HCT116 (cell line): Measurements from ENCODE around the gene ELANE. TPM values are rescaled to one million over a fixed set of nuclear protein-coding genes. Genes with fewer than 3 reads are reported as not detected.

Source experiments
- ATAC-seq: fragments of 200-7000 bp; cut with Tn5 transposase; 2 replicates; pipeline ENCODE4 v1.9.1; 2020; ENCODE audit warnings: mild to moderate bottlenecking, moderate library complexity
- BruUV-seq: library from RNA; stranded (reverse); fragments of 400-500 nt; replicated peaks from 2 replicates; lab custom pipeline; 2021; lab: Mats Ljungman, UMichigan
- CTCF ChIA-PET: fragments of 300-600 bp; sonication (Branson Sonifier 250); formaldehyde crosslinking; loops from one replicate; lab custom pipeline; 2021; ENCODE audit warnings: antibody characterized with exemption; lab: Charles Lee
- POLR2A ChIA-PET: fragments of 300-600, 350-600 bp; sonication (Branson Sonifier 250); formaldehyde crosslinking; loops from one replicate; lab custom pipeline; 2021; ENCODE audit warnings: antibody characterized with exemption; lab: Charles Lee
- RAD21 ChIA-PET, 2 experiments: fragments of 300-600 bp; sonication (Branson Sonifier 250); formaldehyde crosslinking; loops; one replicate each; lab custom pipeline; 2023; ENCODE audit warnings: low total read pairs in 2 of 2; ENCODE audit not compliant: uncharacterized antibody in 2 of 2, unreplicated experiment in 2 of 2, low non-redundant PET in 1 of 2; lab: Charles Lee
- DNase-seq: peaks from one replicate; pipeline ENCODE4 v3.0.0-alpha.2; 2010; ENCODE audit warnings: low read depth, low spot score
- H2AFZ ChIP-seq: fragments of 200-600 bp; shearing (Covaris generic), sonication (generic); 2 replicates; pipeline ENCODE4 v1.6.1; 2017; ENCODE audit warnings: low read depth, mixed run types, mixed read lengths, antibody characterized with exemption, low read length; ENCODE audit not compliant: poor library complexity, severe bottlenecking
- H3K27ac ChIP-seq: 2 replicates; pipeline ENCODE4 v1.5.1; 2012; ENCODE audit warnings: low read depth, low read length
- H3K27me3 ChIP-seq: fragments of 200-600 bp; sonication (generic); 2 replicates; pipeline ENCODE4 v1.6.1; 2016; ENCODE audit warnings: mixed run types, low read length, mixed read lengths; ENCODE audit not compliant: insufficient read depth
- H3K36me3 ChIP-seq, 2 experiments: fragments of 200-500 bp in 1 of 2; fragments of 200-600 bp in 1 of 2; sonication (Bioruptor generic) in 1 of 2; sonication (generic) in 1 of 2; 2 replicates each; pipeline versions ENCODE4 v1.5.1 to v1.6.1; 2014 to 2016; ENCODE audit warnings: low read length in 2 of 2, inconsistent platforms in 1 of 2, mixed read lengths in 1 of 2, mixed run types in 1 of 2; ENCODE audit not compliant: insufficient read depth in 2 of 2, control insufficient read depth in 1 of 2
- H3K4me1 ChIP-seq, 2 experiments: fragments of 200-600 bp in 1 of 2; sonication (generic) in 1 of 2; 2 replicates each; pipeline versions ENCODE4 v1.5.1 to v1.6.1; 2012 to 2017; ENCODE audit warnings: low read length in 2 of 2, inconsistent platforms in 1 of 2, mild to moderate bottlenecking in 1 of 2, mixed read lengths in 1 of 2, mixed run types in 1 of 2, moderate library complexity in 1 of 2; ENCODE audit not compliant: insufficient read depth in 2 of 2, control insufficient read depth in 1 of 2
- H3K4me2 ChIP-seq: fragments of 200-600 bp; sonication (generic); 2 replicates; pipeline ENCODE4 v1.6.1; 2017; ENCODE audit warnings: mixed run types, low read length, mixed read lengths
- H3K4me3 ChIP-seq, 2 experiments: fragments of 200-600 bp in 1 of 2; sonication (generic) in 1 of 2; replicated peaks in 1 of 2; 2 replicates each; pipeline ENCODE4 v1.5.1; 2011 to 2016; ENCODE audit warnings: low read length in 2 of 2, control low read depth in 1 of 2, low read depth in 1 of 2, mild to moderate bottlenecking in 1 of 2, mixed read lengths in 1 of 2, mixed run types in 1 of 2
- H3K79me2 ChIP-seq: fragments of 200-600 bp; sonication (generic); 2 replicates; pipeline ENCODE4 v1.6.1; 2017; ENCODE audit warnings: mild to moderate bottlenecking, mixed run types, low read length, moderate library complexity, mixed read lengths; ENCODE audit not compliant: insufficient read depth
- H3K9ac ChIP-seq: fragments of 200-600 bp; sonication (generic); 2 replicates; pipeline ENCODE4 v1.6.1; 2016; ENCODE audit warnings: low read length, mixed read lengths
- H3K9me2 ChIP-seq: fragments of 200-600 bp; sonication (generic), shearing (Covaris generic); 2 replicates; pipeline ENCODE4 v1.6.1; 2017; ENCODE audit warnings: mixed run types, mild to moderate bottlenecking, moderate library complexity; ENCODE audit not compliant: insufficient read depth
- H3K9me3 ChIP-seq, 2 experiments: fragments of 200-500 bp in 1 of 2; fragments of 200-600 bp in 1 of 2; sonication (Bioruptor generic) in 1 of 2; sonication (generic) in 1 of 2; 2 replicates each; pipeline ENCODE4 v1.6.1; 2014 to 2017; ENCODE audit warnings: low read length in 2 of 2, mixed read lengths in 2 of 2, inconsistent platforms in 1 of 2, low read depth in 1 of 2, mild to moderate bottlenecking in 1 of 2, mixed run types in 1 of 2, moderate library complexity in 1 of 2; ENCODE audit not compliant: control insufficient read depth in 1 of 2, insufficient read depth in 1 of 2
- H4K20me1 ChIP-seq: fragments of 200-600 bp; sonication (generic), shearing (Covaris generic); 2 replicates; pipeline ENCODE4 v1.6.1; 2017; ENCODE audit warnings: mixed run types, mild to moderate bottlenecking, moderate library complexity; ENCODE audit not compliant: insufficient read depth
- CBX3 ChIP-seq: IDR thresholded peaks from 2 replicates; pipeline ENCODE4 v1.6.1; 2012; ENCODE audit warnings: low read depth
- EGR1 ChIP-seq: IDR thresholded peaks from 2 replicates; pipeline ENCODE4 v1.6.1; 2012; ENCODE audit warnings: low read depth
- ELF1 ChIP-seq: IDR thresholded peaks from 2 replicates; pipeline ENCODE4 v1.6.1; 2012; ENCODE audit warnings: low read depth, borderline replicate concordance
- EZH2 ChIP-seq: fragments of 200-600 bp; sonication (generic); IDR thresholded peaks from 2 replicates; pipeline ENCODE4 v1.6.1; 2017; ENCODE audit warnings: antibody characterized with exemption, mixed run types
- FOSL1 ChIP-seq: IDR thresholded peaks from 2 replicates; pipeline ENCODE4 v1.6.1; 2012; ENCODE audit warnings: low read depth
- JUND ChIP-seq: IDR thresholded peaks from 2 replicates; pipeline ENCODE4 v1.6.1; 2012
- POLR2A ChIP-seq: IDR thresholded peaks from 2 replicates; pipeline ENCODE4 v1.7.0; 2011; ENCODE audit warnings: borderline replicate concordance; ENCODE audit not compliant: insufficient read depth, insufficient read length; ENCODE audit errors: extremely low read depth
- RAD21 ChIP-seq: IDR thresholded peaks from 2 replicates; pipeline ENCODE4 v1.6.1; 2012; ENCODE audit warnings: low read depth, mild to moderate bottlenecking
- SIN3A ChIP-seq: IDR thresholded peaks from 2 replicates; pipeline ENCODE4 v1.6.1; 2012; ENCODE audit warnings: low read depth
- SP1 ChIP-seq: IDR thresholded peaks from 2 replicates; pipeline ENCODE4 v1.6.1; 2012; ENCODE audit warnings: low read depth
- SRF ChIP-seq: IDR thresholded peaks from 2 replicates; pipeline ENCODE4 v1.6.1; 2012; ENCODE audit warnings: low read depth
- TCF7L2 ChIP-seq: IDR thresholded peaks from 2 replicates; pipeline ENCODE4 v1.7.0; 2011; ENCODE audit warnings: borderline replicate concordance, inconsistent platforms; ENCODE audit not compliant: insufficient read depth, insufficient read length; ENCODE audit errors: extremely low read depth
- YY1 ChIP-seq: IDR thresholded peaks from 2 replicates; pipeline ENCODE4 v1.6.1; 2011; ENCODE audit warnings: low read length, low read depth, moderate library complexity, mild to moderate bottlenecking; ENCODE audit not compliant: insufficient replicate concordance; ENCODE audit errors: extremely low read depth
- ZBTB33 ChIP-seq: IDR thresholded peaks from 2 replicates; pipeline ENCODE4 v1.6.1; 2011; ENCODE audit warnings: mild to moderate bottlenecking, low read length, moderate library complexity; ENCODE audit not compliant: insufficient replicate concordance; ENCODE audit errors: extremely low read depth
- intact Hi-C: fragments of 100-400 bp; cut with micrococcal nuclease; formaldehyde crosslinking; loops from 2 replicates; pipeline ENCODE4 v1.10.0; 2022
- total RNA-seq: library from RNA; stranded (reverse); gene quantifications from one replicate; pipeline ENCODE4 v1.2.1, GENCODE V29; 2021; ENCODE audit not compliant: unreplicated experiment
- TF ChIP-seq, protein P1 (sequence below): IDR thresholded peaks from 2 replicates; pipeline ENCODE4 v1.6.1; 2012; ENCODE audit warnings: low read depth
- TF ChIP-seq, protein P2 (sequence below): IDR thresholded peaks from 2 replicates; pipeline ENCODE4 v1.6.1; 2012

Gene ELANE
- total RNA-seq, 1 experiment from 2014 or later, result not detected

GRCh38 chr19:858868-859843 is 7.1 kb downstream of the ELANE start, which contains the start of gene CFD (continued):
- TF ChIP-seq, protein P1, sequence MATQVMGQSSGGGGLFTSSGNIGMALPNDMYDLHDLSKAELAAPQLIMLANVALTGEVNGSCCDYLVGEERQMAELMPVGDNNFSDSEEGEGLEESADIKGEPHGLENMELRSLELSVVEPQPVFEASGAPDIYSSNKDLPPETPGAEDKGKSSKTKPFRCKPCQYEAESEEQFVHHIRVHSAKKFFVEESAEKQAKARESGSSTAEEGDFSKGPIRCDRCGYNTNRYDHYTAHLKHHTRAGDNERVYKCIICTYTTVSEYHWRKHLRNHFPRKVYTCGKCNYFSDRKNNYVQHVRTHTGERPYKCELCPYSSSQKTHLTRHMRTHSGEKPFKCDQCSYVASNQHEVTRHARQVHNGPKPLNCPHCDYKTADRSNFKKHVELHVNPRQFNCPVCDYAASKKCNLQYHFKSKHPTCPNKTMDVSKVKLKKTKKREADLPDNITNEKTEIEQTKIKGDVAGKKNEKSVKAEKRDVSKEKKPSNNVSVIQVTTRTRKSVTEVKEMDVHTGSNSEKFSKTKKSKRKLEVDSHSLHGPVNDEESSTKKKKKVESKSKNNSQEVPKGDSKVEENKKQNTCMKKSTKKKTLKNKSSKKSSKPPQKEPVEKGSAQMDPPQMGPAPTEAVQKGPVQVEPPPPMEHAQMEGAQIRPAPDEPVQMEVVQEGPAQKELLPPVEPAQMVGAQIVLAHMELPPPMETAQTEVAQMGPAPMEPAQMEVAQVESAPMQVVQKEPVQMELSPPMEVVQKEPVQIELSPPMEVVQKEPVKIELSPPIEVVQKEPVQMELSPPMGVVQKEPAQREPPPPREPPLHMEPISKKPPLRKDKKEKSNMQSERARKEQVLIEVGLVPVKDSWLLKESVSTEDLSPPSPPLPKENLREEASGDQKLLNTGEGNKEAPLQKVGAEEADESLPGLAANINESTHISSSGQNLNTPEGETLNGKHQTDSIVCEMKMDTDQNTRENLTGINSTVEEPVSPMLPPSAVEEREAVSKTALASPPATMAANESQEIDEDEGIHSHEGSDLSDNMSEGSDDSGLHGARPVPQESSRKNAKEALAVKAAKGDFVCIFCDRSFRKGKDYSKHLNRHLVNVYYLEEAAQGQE, result no peak
- no peak for TF ChIP-seq EZH2
- no peak for TF ChIP-seq TCF7L2

DNA sequence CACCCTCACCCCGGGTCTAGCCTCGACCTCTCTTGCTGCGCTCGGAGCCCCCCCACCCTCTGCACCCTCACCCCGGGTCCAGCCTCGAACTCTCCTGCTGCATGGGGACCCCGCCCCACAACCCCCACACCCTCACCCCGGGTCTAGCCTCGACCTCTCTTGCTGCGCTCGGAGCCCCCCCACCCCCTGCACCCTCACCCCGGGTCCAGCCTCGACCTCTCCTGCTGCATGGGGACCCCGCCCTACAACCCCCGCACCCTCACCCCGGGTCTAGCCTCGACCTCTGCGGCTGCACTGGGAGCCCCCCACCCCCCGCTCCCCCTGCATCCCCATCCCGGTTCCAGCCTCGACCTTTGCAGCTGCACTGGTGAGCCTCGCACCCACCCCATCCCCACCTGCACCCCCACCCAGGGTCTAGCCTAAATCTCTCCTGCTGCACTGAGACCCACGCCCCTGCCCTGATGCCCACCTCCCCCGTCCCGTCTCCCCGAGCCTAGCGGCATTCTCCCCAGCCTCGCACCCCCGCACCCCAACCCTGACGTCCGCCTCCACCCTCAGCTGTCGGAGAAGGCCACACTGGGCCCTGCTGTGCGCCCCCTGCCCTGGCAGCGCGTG is 9.1 kb downstream of the ELANE start:
- Histone ChIP-seq H3K36me3 (no peaks in the 10 kb centered on the region; a peak in 1 of 4 replicates), H3K9me3 (no peaks in the 10 kb centered on the region), H3K4me1 (peaks cover 14 to 32% of the 10 kb centered on the region in 2 experiments), H3K79me2 (no peaks in the 10 kb centered on the region), H4K20me1 (no peaks in the 10 kb centered on the region), H3K27me3 (no peaks in the 10 kb centered on the region), H3K9ac (peak overlapping the region; percentile 83), H3K4me3 (peak overlapping the region; percentile 71 to 78), H3K9me2 (no peaks in the 10 kb centered on the region), H3K27ac (peak overlapping the region; percentile 96), H3K4me2 (peak overlapping the region; percentile 88), H2AFZ (no peak overlapping the region)
- POLR2A ChIA-PET, result no interaction called here
- BruUV-seq, result no TSS peak
- DNase-seq (no peak), ATAC-seq (no peak)
- TF ChIP-seq ZBTB33 (no peak), RAD21 (no peak), EGR1 (no peak), JUND (no peak), SIN3A (no peak), YY1 (no peak), FOSL1 (no peak), POLR2A (no peak), CBX3 (no peak), TCF7L2 (no peak), ELF1 (no peak), SRF (no peak), EZH2 (no peak), SP1 (no peak)
- TF ChIP-seq, protein P2, sequence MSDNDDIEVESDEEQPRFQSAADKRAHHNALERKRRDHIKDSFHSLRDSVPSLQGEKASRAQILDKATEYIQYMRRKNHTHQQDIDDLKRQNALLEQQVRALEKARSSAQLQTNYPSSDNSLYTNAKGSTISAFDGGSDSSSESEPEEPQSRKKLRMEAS, result no peak
- RAD21 ChIA-PET, result interaction anchor here in 1 of 2 experiments (0.6 kb wide), 1 partner anchor 293 kb away, joined by 3 read pairs; no protein-coding TSS in a partner anchor
- intact Hi-C loops, result loop anchor here (2.0 kb wide), 1 partner anchor 90 kb away; no protein-coding TSS in a partner anchor
- CTCF ChIA-PET, result interaction anchor here (0.6 kb wide), 1 partner anchor 12 kb away, joined by 10 read pairs; no protein-coding TSS in a partner anchor
